Mammary epithelial cell (primary cell): ENCODE results near the gene PYY.

ENCODE experiments used
- EZH2 ChIP-seq: IDR thresholded peaks from 2 replicates; pipeline ENCODE4 v1.6.1; 2012; ENCODE audit warnings: low read length, inconsistent platforms, borderline replicate concordance
- TF ChIP-seq, protein P1 (sequence below), 2 donors: IDR thresholded peaks in 1 of 2; conservative IDR thresholded peaks in 1 of 2; 2 replicates each; pipeline ENCODE4 v1.5.1; 2011 to 2012; ENCODE audit warnings: inconsistent platforms in 2 of 2, low read length in 2 of 2, mild to moderate bottlenecking in 2 of 2, control low read depth in 1 of 2, low read depth in 1 of 2; ENCODE audit not compliant: insufficient read depth in 1 of 2; ENCODE audit errors: extremely low read depth in 1 of 2

DNA sequence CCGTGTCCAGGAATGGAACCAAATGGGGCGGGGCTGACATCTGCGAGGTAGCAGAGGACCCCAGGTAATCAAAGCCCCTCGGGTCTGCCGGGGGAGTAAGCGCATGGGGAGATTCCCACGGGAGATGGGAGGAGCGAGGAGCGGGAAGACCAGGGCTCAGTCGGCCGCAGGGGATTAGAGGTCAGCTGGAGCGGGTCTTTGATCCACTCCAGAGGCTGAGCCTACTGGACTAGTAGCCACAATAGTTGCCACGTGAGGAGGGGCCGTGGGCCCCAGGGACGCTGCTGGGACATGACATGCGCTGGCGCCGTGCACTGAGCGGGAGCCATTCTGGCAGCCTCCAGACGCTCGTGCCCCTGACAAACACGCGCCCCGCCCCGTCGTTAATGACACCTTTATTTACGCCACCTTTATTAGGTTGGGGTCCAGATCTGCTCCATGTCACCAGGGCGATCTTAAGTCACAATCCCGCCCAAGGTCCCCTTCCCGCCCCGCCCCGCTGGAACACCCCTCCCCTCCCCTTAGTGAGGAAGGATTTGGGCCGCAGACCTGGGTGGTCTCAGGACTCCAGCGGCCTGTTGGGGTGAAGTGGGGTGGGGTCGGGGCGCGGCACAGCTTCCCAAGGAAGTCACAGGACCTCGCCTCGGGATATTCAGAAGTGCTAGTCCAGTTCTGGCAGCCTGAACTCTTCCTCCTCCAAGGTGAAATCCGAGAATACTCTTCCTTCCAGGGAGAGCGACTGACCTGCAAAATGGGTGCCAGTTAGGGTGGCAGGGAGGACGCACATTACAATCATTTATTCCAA, 26.5 kb downstream of the PYY start:
- TF ChIP-seq, protein P1, sequence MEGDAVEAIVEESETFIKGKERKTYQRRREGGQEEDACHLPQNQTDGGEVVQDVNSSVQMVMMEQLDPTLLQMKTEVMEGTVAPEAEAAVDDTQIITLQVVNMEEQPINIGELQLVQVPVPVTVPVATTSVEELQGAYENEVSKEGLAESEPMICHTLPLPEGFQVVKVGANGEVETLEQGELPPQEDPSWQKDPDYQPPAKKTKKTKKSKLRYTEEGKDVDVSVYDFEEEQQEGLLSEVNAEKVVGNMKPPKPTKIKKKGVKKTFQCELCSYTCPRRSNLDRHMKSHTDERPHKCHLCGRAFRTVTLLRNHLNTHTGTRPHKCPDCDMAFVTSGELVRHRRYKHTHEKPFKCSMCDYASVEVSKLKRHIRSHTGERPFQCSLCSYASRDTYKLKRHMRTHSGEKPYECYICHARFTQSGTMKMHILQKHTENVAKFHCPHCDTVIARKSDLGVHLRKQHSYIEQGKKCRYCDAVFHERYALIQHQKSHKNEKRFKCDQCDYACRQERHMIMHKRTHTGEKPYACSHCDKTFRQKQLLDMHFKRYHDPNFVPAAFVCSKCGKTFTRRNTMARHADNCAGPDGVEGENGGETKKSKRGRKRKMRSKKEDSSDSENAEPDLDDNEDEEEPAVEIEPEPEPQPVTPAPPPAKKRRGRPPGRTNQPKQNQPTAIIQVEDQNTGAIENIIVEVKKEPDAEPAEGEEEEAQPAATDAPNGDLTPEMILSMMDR (conservative IDR thresholded peaks at IDR 0.05 in 1 of 2, IDR thresholded peaks at IDR 0.05 in 1 of 2; ENCODE audit: extremely low read depth in 1 of 2, insufficient read depth in 1 of 2, low read depth in 1 of 2, low read length in 2 of 2) = no peak
- TF ChIP-seq EZH2 = peak; percentile 80
